ENCODE results near the gene POU2F3.

POU2F3 gene

DNA sequence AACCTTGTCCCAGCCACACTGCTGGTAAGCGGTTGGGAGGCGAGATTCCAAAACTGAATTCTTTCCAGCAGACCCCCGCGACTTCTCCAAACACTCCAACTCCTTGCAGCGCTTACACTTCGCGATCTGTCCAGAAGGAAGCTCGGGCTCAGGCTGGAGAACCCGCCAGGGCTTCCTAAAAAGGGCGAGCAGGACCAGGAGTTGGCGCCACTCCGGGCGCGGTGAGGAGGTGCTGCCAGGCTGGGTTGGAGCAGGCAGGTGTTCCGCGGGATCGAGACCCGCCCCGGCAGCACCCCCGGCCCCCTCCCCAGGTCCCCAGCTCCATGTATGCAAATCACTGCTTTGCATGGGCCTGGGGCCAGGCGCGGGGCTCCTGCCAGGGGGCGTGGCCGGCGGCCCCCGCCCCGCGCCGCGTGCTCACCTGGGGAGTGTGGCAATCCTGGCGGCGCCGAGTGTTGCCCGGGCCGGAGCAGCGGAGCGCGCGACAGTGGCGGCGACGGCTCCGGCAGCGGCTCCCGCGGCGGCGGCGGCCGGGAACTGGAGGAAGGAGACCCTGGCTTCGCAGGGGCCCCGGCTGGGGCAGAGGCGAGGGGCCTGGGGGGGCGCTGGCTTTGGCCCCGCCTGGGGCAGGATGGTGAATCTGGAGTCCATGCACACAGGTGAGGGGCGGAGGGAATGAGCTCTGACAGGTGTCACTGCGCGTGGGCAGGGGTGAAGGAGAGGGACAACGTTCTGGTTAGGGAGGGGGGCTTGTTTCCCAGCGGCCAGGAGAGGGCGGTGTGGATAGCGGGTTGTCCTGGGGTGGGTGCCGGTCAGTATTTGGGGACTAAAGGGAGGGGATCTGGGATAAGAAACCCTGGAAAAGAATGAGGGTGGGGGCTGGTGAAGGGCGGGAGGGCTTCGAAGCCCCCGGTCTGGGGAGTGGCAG is at the start of gene POU2F3:
POU2F3 (plus strand) TSS at position 428 of the 928 bp plus-strand sequence; CDS start at position 632, 204 bp downstream.
- DNase-seq (ENCODE audit: low read depth): no peak

DNA sequence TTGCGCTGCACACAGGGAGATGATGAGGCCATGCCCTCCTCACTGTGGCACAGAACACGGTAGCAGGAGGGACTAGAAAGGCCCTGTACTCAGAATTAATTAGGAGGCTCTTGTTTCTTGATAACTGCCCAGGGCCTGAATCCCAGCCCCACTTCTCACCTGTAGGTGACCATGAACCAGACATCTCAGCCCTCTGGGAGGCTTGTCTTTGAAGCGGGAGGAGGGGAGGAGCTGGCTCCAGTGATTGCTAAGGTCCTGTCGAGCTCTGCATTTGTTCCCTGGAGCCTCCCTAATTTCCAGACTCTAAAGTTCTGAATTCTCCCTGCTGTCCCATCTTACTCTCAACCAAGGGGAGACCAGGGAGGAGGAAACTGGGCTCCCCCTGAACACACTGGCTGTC is 48.9 kb upstream of the POU2F3 start:
- DNase-seq (ENCODE audit: low read depth): no peak

DNA sequence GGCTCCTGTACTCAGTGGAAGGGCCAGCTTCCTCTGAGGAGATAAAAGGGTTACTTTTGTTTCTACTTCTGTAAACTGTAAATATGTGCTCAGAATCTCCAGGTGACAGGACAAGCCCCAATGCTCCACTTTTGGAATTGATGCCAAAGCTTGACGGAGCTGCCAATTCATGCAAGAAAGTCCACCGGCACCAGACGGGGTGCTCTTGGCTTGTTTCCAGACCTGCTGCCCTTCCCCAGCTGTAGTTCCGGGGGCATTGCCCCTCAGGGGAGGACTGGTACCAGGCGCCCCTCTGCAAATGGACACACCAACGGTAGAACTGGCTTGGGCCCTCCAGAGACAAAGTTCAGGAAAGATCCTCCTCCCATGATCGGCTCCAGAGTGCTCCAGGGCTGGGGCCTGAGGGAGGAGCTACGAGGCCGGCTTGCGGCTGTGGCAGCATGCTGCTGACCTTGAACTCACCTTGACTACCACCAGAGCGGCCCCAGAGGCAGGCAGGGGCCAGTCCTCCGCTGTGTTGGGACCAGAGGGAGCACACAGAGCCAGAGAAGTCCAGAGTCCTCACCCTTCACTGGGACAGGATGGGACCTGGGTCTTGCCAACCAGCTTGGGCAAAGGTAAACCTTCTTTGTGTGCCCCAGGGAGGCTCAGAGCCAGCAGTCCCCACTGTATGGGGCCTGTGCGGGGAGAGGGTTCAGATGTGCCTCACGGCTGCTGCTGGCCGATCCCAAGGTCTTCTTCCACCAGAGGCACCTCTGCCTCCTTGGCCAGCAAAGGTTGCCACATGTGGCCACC is 46.9 kb upstream of the POU2F3 start:
- no peak for DNase-seq (ENCODE audit: low read depth)

DNA sequence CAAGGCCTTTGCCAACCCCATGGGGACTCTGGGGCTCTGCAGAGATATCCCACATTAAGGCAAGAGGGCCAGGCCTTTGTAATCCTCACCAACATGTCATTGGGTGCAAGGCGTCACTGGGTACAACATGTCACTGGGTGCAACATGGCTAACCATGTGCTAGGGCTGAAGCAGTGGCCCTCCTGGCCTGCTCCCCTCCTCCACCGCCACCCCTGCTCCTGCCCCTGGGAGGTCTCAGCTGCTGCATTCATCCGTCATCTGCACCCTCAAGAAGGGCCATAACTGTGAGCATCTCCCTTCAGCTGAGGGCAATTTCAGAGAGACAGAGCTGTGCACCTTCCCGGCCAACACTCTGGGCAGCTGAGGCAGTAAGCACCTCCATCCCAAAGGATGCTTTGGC is 45.8 kb upstream of the POU2F3 start:
- DNase-seq (ENCODE audit: low read depth): no peak

DNA sequence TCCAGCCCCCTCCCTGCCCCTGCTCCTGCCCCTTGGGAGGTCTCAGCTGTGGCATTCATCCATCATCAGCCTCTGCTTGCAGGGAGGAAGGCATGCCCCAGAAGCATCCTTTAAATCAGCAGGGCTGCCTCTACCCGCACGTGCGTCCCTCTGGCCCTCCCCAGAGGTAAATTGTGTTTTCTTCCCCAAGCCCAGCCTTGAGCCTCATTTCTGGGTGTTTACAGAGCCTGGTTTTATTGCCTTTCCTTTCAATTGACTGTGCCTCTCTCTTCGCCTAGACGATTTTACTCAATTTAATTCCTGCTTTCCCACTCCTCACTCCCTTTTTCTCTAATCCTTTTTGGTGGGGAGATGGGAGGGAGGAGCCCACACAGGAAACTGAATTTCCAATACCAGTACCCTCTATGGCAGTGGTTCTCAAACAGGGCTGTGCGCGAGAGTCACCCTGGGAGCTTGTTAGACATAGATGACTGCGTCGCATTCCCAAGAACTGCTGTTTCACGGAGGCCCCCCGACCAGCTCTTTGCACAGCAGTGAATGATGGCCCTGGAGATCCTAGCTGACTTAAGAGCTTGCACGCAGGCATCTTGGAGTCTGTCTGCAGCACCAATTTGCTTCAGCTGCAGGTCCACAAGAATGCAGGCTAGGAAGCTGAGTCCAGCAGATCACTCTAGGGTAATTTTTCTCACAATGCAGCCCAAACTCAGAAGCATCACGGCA is 44.2 kb upstream of the POU2F3 start:
- DNase-seq (ENCODE audit: low read depth): no peak

DNA sequence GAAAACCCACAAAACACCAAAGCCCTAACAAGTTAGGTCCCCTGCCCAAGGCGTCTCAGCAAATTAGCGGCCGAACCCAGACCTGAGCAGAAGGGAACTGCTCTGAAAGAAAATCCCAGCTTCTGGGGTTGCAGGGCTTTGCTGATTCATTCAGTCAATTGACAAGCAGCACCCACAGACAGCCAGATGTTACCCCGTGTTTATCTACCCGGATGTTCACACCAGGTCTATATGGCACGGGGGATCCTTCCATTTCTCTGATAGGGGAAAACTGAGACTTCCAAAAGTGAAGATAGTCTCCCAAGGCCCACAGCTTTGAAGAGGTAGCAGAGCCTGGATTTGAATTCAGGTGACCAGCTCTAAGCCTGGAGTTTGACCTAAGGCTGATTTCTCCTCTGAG is 43.1 kb upstream of the POU2F3 start:
- no peak for DNase-seq (ENCODE audit: low read depth)

GRCh38 chr11:120197251-120197891 is 42.6 kb upstream of the POU2F3 start:
- DNase-seq (ENCODE audit: low read depth): no peak

GRCh38 chr11:120197977-120198376 is 42.0 kb upstream of the POU2F3 start:
- DNase-seq (ENCODE audit: low read depth): no peak

- no peak for DNase-seq (ENCODE audit: low read depth)
Measured at GRCh38 chr11:120198403-120198786, 41.5 kb upstream of the POU2F3 start.

DNA sequence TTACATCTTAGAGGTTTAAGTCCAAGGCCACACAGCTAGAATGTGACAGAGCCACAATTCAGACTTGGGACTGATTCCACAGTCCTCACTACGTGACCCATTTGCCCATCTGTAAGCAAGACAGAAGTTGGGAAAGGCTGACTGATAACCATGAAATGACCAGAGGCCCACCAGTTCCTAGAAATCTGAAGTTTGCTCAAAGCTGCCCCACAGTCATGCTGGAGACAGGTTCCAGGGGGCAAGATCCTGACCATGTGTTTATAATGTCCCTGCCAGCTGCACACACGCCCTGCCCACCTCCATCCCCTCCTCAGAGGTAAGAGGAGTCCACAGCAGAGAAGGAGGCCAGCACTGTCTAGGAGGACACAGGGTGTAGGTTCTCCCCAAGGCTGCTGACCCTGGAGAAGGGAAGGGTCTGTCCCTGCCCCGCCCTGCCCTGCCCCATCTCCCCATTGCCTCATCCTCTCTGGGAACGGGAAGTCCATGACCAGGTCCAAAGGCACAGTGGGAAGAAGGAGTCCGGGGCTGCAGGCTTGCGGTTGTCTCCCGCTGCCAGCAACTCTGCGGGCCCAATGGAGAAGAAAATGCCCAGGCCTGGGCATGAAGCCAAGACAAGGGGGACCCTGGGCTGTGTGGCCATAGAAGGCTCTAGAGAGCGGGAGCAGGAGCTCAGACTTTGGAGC is 41.0 kb upstream of the POU2F3 start:
- DNase-seq (ENCODE audit: low read depth): no peak

DNA sequence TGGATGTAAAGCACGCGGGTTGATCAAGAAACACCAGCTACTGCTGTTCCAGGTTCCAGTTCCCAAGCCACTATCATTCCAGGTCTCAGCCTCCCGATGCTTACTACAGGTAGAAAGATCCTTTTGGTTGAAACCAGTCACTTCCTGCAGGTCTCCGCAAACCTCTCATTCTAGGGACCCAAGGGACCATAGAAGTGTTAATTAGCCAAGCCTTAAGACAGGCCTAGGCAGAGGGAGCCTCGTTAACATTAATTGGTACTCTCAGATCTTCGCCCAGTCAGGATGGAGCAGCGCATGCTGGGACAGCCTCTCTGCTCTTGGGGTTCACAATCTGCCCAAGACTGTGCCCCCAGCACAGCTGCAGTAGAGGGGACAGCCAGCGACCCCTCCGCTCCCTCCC is 40.3 kb upstream of the POU2F3 start:
- no peak for DNase-seq (ENCODE audit: low read depth)

DNA sequence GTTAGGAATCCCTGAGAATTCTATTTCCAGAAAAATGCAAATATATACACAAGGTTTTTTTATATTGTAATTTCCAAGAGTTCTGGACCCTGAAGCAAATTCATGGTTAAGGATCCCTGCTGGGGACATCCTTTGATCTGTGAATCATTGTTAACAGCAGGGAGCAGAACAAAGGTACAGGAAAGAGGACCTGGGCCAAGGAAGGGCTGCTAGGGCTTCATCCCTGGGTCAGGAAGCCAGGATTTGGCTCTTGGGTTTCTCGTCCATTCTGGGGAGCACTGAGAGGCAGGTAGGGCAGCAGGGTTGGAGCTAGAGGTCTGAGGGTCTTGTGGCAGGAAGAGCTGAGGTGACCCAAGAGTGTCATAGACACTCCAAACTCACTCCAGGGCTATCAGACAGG is 39.3 kb upstream of the POU2F3 start:
- no peak for DNase-seq (ENCODE audit: low read depth)

DNA sequence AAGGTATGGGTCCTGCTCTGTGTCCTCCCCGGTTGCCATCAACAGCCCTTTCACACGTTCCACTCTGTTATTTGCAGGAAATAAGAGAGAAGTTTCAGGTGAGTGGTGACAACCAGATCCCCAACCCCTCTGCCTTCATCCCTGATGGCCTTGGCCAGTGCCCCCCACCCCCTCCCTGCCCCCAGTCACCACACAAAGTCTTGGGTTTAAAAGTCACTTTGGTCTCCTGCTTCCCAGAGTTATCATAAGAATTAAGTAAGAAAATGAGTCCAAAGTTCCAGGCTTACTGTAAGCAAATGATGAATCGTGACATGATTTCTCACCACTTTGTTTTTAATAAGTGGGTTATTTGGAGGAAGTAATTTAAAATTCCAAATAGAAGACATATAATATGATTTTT is 38.3 kb upstream of the POU2F3 start:
- DNase-seq (ENCODE audit: low read depth): no peak

DNA sequence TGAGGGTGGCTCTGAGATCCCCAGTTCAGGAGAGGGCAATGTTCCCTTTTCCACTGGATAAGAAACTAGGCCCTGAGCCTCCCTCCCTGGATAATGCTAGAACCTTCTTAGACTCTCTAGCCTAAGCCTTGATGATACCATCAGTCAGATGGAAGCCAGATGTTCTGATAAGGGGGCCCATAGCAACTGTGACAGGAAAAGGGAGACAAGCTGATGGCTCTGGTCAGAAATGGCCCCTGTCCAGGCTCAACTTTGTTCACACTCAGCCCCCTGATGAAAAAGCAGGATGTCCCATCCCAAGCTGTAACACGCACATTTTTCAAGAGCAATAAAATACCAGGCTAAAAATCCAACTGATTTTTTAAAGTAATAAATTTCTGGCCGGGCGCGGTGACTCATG is 36.3 kb upstream of the POU2F3 start:
- no peak for DNase-seq (ENCODE audit: low read depth)

- DNase-seq (ENCODE audit: low read depth): no peak
Measured at GRCh38 chr11:120205596-120206161, 34.3 kb upstream of the POU2F3 start.

GRCh38 chr11:120207512-120207911 is 32.4 kb upstream of the POU2F3 start:
- no peak for DNase-seq (ENCODE audit: low read depth)

DNA sequence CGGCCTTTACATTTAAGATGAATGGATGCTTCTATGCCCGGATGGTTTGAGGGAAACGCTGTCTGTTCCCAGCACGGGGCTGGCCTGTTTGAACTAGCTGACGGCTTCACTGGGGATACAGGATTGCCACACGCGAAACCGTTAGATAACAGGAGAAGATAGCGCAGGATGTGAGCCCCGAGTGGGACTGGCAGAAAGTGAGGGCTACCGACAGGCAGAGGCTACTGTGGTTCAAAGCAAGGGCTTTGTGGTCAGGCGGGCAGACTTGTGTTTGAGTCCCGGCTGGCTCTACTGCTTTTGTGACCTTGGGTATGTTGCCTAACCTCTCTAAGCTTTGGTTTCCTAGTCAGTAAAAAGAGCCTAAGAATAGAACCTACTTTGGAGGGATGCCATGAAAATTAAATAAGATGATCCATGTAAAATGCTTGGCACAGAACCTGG is 31.9 kb upstream of the POU2F3 start:
- no peak for DNase-seq (ENCODE audit: low read depth)

DNA sequence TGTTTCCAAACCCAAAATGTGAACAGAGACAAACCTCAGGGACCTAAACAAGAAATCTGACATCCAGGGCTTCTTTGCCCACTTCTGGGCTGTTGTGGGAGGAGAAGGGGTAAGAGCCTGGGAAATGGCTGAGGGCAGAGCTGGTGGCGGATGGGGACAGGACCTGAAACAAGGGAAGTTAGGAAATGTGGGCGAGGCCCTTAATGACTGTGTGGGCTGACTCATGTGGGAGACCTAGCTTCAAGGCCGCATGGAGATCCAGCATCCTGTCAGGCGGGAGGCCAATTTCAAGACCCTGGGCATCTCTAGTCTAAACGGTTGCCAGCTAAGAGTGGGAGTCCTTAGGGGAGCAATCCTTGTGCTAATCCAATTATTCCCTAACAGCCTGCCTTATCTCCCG is 31.2 kb upstream of the POU2F3 start:
- DNase-seq (ENCODE audit: low read depth): no peak

GRCh38 chr11:120209746-120210625 is 30.0 kb upstream of the POU2F3 start:
- DNase-seq (ENCODE audit: low read depth): no peak
